Hippocampal formation (tissue), 2 donors: ENCODE results near the gene VSNL1.
"Not testable (repeated sequence)": the region's sequence is repeated elsewhere in the genome, so short reads cannot be mapped to it uniquely, and the experiment has no call there.

Experiments
- DNase-seq, 2 donors: peaks; one replicate each; lab custom pipeline; 2025; lab: John Stamatoyannopoulos, UW

The VSNL1 gene

GRCh38 chr2:17542471-17542870 is 2.0 kb downstream of the VSNL1 start:
- DNase-seq, result no peak

- DNase-seq, result no peak
Measured at GRCh38 chr2:17543131-17543660, 2.7 kb downstream of the VSNL1 start.

GRCh38 chr2:17543848-17544247 is 3.4 kb downstream of the VSNL1 start:
- DNase-seq, result no peak

- DNase-seq, result no peak
Measured at GRCh38 chr2:17544256-17544655, 3.8 kb downstream of the VSNL1 start.

GRCh38 chr2:17545680-17546613 is 5.5 kb downstream of the VSNL1 start:
- no peak for DNase-seq

- no peak for DNase-seq
Measured at GRCh38 chr2:17547237-17547636, 6.7 kb downstream of the VSNL1 start.

GRCh38 chr2:17547737-17548136 is 7.2 kb downstream of the VSNL1 start:
- no peak for DNase-seq

- no peak for DNase-seq
Measured at GRCh38 chr2:17550907-17551306, 10.4 kb downstream of the VSNL1 start.

GRCh38 chr2:17555150-17555549 is 14.7 kb downstream of the VSNL1 start:
- DNase-seq, result no peak

- DNase-seq, result no peak
Measured at GRCh38 chr2:17557596-17557995, 17.1 kb downstream of the VSNL1 start.

- DNase-seq, result no peak
Measured at GRCh38 chr2:17558053-17558452, 17.6 kb downstream of the VSNL1 start.

GRCh38 chr2:17558878-17559277 is 18.4 kb downstream of the VSNL1 start:
- DNase-seq, result no peak

GRCh38 chr2:17565726-17566125 is 25.2 kb downstream of the VSNL1 start:
- DNase-seq, result not testable (repeated sequence)

- no peak for DNase-seq
Measured at GRCh38 chr2:17571681-17572080, 31.2 kb downstream of the VSNL1 start.

- no peak for DNase-seq
Measured at GRCh38 chr2:17573085-17573803, 32.7 kb downstream of the VSNL1 start.

GRCh38 chr2:17573804-17574175 is 33.3 kb downstream of the VSNL1 start:
- no peak for DNase-seq

GRCh38 chr2:17574406-17575073 is 34.0 kb downstream of the VSNL1 start:
- DNase-seq, result no peak

- no peak for DNase-seq
Measured at GRCh38 chr2:17576802-17577201, 36.3 kb downstream of the VSNL1 start.

GRCh38 chr2:17578466-17578928 is 38.0 kb downstream of the VSNL1 start:
- no peak for DNase-seq

GRCh38 chr2:17579605-17580318 is 39.3 kb downstream of the VSNL1 start:
- no peak for DNase-seq

GRCh38 chr2:17580319-17580715 is 39.8 kb downstream of the VSNL1 start:
- DNase-seq, result no peak

- DNase-seq, result no peak
Measured at GRCh38 chr2:17581831-17582230, 41.3 kb downstream of the VSNL1 start.
